ENCODE measurements around the gene ATXN7. TPM values are rescaled to one million over a fixed set of nuclear protein-coding genes. Genes with fewer than 3 reads are reported as not detected.

Gene ATXN7
- total RNA-seq, 4 donors from 2014 or later, result 22.2 to 42.8 (median 35.0) TPM

DNA sequence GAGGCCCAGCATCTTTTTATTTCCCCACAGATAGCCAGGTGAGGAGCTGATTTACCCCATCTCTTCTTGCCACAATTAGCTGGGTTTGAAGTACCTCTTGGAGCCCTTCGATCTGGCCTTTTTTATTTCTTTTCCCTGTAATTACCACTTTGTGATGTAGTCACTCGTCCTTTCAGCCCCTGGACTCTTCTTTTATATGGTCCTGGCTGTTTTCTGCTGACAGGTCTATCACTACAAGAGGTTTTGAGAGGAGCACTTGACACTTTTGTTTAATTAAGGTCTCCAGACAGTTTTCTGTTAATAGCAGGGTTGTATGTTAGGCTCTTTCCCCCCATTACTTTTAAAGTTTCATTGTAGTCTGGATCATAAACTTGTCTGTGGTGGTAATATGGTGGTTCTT lies 11.8 kb downstream of the ATXN7 start:
- TF ChIP-seq, protein P1, sequence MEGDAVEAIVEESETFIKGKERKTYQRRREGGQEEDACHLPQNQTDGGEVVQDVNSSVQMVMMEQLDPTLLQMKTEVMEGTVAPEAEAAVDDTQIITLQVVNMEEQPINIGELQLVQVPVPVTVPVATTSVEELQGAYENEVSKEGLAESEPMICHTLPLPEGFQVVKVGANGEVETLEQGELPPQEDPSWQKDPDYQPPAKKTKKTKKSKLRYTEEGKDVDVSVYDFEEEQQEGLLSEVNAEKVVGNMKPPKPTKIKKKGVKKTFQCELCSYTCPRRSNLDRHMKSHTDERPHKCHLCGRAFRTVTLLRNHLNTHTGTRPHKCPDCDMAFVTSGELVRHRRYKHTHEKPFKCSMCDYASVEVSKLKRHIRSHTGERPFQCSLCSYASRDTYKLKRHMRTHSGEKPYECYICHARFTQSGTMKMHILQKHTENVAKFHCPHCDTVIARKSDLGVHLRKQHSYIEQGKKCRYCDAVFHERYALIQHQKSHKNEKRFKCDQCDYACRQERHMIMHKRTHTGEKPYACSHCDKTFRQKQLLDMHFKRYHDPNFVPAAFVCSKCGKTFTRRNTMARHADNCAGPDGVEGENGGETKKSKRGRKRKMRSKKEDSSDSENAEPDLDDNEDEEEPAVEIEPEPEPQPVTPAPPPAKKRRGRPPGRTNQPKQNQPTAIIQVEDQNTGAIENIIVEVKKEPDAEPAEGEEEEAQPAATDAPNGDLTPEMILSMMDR (IDR thresholded peaks at IDR 0.05; ENCODE audit: low read depth), result no peak

DNA sequence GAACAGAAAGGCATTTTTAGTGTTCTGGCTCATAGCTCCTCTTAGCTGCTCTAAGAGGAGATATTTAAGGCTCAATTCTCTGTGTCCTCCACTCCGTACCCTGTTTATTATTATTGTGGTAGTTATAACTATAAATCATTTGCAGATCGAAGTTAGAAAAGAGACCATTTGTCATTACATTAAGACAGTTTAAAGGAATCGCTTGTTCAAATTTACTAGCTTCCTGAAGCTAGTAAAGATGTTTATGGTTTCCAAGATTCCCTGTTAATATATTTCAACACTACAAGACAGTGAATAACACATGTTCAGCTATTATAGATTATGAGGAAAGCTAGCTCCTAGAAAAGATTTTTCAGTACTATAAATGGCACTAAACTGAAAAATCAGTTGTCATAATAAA lies 12.6 kb downstream of the ATXN7 start:
- TF ChIP-seq, protein P1 (IDR thresholded peaks at IDR 0.05; ENCODE audit: low read depth), result no peak

DNA sequence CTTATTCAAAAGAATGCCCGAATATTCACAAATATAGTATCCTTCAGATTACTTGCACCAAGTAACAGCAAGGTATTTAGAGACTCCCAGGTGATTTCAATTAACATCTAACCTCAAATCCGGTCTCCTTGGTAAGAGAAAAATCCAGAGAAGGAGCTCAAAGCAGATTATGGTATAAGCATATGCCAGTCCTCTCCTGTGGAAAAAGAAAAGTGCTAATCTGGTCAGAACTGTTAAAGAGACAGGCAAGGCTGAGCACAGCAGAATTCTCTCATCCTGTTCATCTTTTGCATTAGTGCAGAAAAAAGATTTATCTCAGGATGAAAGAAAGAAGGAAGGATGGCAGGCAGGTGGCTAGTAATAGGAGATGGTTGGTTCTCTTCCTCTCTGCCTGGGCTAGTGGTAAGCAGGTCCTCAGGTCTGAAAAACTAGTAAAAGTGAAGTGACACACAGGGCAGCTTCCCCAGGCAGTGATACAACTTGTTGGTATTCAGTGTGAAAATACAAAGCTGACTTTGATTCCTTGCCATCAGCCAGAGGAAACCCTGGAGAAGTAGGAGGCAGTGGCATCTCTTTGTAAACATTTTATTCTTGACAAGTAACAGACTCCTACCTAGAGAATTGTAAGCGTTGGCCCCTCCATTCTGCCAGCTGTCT lies 14.2 kb downstream of the ATXN7 start:
- TF ChIP-seq, protein P1 (IDR thresholded peaks at IDR 0.05; ENCODE audit: low read depth), result no peak

DNA sequence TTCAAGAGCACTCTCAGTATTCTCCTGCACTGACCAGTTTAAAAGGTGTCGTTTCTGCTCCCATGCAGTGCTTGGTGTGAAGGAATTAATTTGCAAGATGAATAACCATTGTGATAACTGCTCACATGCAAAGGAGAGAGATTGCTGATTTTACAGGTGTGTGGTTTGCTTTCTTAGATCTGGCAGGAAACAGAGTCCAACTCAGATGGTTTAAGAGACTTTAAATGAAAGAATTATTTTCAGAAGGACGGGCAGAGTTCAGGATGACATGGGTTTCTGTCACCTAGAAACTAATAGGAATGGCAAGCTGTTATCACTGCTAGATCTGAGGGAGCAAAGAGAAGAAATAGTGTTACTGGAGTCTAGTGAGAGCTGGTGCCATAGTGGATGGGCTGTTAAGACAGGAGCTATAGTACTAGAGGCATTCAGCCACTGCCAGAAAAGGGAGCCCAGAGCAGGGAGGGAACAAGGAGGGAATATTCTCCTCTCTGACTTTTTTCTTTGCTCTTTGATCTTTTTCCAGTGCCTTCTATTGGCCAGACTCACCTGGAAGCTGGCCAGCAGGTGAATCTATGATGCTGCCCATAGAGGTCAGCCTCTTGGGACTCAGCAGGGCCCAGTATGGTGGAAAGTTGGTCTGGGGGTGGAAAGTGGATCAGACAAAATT lies 14.9 kb downstream of the ATXN7 start:
- TF ChIP-seq, protein P1 (IDR thresholded peaks at IDR 0.05; ENCODE audit: low read depth), result no peak

DNA sequence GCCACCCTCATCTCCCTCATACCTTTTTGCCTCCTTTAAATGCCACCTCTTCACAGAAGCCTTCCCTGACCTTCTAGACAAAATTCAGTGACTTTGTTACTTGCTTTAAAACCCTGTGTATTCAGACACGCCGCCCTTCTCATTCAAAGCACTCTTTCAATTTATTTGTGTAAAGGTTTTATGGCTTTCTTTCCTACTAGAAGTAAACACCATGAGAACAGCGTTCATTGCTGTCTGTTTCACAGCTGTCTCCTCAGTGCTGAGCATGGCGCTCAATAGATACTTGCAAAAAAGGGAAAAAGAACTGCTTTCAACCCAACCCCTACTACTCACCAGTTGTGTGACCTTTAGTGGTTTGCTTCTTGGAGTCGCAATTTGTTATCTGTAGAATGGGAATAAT lies 17.0 kb downstream of the ATXN7 start:
- TF ChIP-seq, protein P1 (IDR thresholded peaks at IDR 0.05; ENCODE audit: low read depth), result no peak

DNA sequence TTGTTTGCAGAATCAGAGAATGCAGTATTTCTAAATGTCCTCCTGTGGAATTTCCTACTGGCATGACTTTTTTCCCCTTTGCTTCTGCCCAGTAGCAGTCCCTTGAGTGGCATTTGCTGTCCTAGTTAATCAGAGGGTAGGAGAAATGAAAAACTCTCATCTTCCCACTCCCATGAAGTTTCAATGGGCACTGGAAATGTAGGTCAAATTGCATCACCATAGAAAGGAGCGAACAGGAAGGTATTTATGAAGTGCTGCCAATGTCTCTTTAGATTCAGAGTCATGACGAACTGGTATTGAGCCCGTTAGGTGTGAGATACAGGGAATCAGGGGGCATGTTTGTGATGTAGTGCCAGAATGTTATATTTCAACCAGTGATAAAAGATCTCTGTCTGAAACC lies 23.2 kb downstream of the ATXN7 start:
- TF ChIP-seq, protein P1 (IDR thresholded peaks at IDR 0.05; ENCODE audit: low read depth), result no peak

DNA sequence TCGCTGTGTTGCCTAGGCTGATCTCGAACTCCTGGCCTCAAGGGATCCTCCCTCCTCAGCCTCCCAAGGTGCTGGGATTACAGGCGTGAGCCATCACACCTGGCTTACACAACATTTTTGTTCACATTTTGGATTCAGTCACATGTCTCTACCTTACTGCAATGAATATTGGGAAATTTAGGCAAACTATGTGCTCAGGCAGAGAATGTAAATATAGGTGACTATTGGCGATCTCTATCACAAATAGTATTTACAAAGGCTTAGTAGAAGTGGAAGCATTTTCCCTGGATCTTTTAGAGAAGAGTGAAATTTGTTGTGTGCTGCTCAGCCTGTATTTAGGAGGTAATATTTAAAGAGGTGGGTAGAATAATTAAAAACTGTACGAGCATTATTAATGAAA lies 27.9 kb downstream of the ATXN7 start:
- TF ChIP-seq, protein P1 (IDR thresholded peaks at IDR 0.05; ENCODE audit: low read depth), result no peak
